Small intestine (tissue), 7 donors: ENCODE measurements around the gene SGMS1. TPM values are rescaled to one million over a fixed set of nuclear protein-coding genes. Genes with fewer than 3 reads are reported as not detected.

Source experiments
- DNase-seq, 2 donors: peaks; one replicate each; pipeline versions ENCODE4 v3.0.0 to v3.0.0-alpha.2; 2013
- FAIRE-seq: peaks from 2 replicates; lab custom pipeline; 2012; peaks lifted over from hg19 to GRCh38; lab: Jason Lieb, UNC
- H3K27ac ChIP-seq, 3 donors: one replicate each; pipeline ENCODE4 v1.5.1; 2013; ENCODE audit warnings: low read length in 2 of 3, mild to moderate bottlenecking in 2 of 3, control low read depth in 1 of 3, inconsistent platforms in 1 of 3, low read depth in 1 of 3, moderate library complexity in 1 of 3
- H3K27me3 ChIP-seq, 3 donors: one replicate each; pipeline ENCODE4 v1.6.1; 2013; ENCODE audit warnings: low read length in 3 of 3, inconsistent platforms in 1 of 3; ENCODE audit not compliant: control insufficient read depth in 3 of 3, insufficient read depth in 3 of 3
- H3K36me3 ChIP-seq, 3 donors: one replicate each; pipeline ENCODE4 v1.6.1; 2013; ENCODE audit warnings: low read length in 3 of 3, inconsistent platforms in 1 of 3, low read depth in 1 of 3, mild to moderate bottlenecking in 1 of 3, moderate library complexity in 1 of 3; ENCODE audit not compliant: control insufficient read depth in 3 of 3, insufficient read depth in 2 of 3
- H3K4me1 ChIP-seq, 3 donors: one replicate each; pipeline ENCODE4 v1.6.1; 2013; ENCODE audit warnings: low read length in 2 of 3, inconsistent platforms in 1 of 3, low read depth in 1 of 3, mild to moderate bottlenecking in 1 of 3, moderate library complexity in 1 of 3; ENCODE audit not compliant: control insufficient read depth in 3 of 3, insufficient read depth in 2 of 3
- H3K4me3 ChIP-seq, 3 donors: one replicate each; pipeline ENCODE4 v1.5.1; 2013; ENCODE audit warnings: low read length in 3 of 3, control low read depth in 1 of 3, inconsistent platforms in 1 of 3, low read depth in 1 of 3, mild to moderate bottlenecking in 1 of 3, moderate library complexity in 1 of 3
- H3K9me3 ChIP-seq, 2 donors: one replicate each; pipeline ENCODE4 v1.6.1; 2013; ENCODE audit warnings: low read depth in 1 of 2, low read length in 1 of 2; ENCODE audit not compliant: control insufficient read depth in 2 of 2, insufficient read depth in 1 of 2
- WGBS, 3 donors: extraction: QIAGEN DNeasy Blood & Tissue Kit; methylation state at CpG; one replicate each; pipeline ENCODE4 v1.1.7; 2013; 5-methylcytosine and 5-hydroxymethylcytosine counted together
- polyA plus RNA-seq, 4 donors: library from polyadenylated mRNA; stranded (reverse) in 3 of 4; unstranded in 1 of 4; fragments of 200-250 nt in 3 of 4; fragments of 120-200 nt in 1 of 4; gene quantifications; one replicate each; pipeline versions ENCODE4 v1.2.1 to v1.2.3, GENCODE V29; 2013
- donor health status: healthy with polysubstance abuse.
- donor health status: control.
- donor health status: control.
- donor health status: Bipolar disorder and iron deficiency.
- donor health status: healthy.

Gene SGMS1
- polyA plus RNA-seq, 4 donors: 7.6 to 28.2 (median 11.4) TPM

DNA sequence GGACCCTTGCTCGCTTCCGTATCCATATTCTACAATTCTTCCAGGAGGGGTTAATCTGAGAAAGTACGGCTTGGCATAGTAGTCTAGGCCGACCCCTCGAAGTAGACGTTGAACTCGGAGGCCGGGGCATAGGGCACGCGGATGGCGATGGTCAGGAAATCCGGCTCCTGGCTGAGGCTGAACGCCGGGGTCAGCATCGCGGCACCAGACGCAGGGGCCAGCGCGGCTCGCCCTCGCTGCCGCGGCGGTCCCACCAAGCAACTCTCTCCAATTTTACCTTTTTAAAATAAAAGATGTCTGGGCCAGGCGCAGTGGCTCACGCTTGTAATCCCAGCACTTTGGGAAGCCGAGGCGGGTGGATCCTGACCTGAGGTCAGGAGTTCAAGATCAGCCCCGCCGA, 7.3 kb upstream of the SGMS1 start:
- 96 to 97% (median 97%) methylated on average over 30 of the region's 30 CpGs for WGBS, 3 donors
- Histone ChIP-seq H3K4me3 (no peak overlapping the region), H3K27me3 (no peaks in the 10 kb centered on the region), H3K9me3 (no peaks in the 10 kb centered on the region), H3K27ac (no peak overlapping the region), H3K36me3 (peaks cover 0 to 4% (median 3%) of the 10 kb centered on the region in 3 donors), H3K4me1 (no peaks in the 10 kb centered on the region)
- DNase-seq (no peak), FAIRE-seq (no peak)

DNA sequence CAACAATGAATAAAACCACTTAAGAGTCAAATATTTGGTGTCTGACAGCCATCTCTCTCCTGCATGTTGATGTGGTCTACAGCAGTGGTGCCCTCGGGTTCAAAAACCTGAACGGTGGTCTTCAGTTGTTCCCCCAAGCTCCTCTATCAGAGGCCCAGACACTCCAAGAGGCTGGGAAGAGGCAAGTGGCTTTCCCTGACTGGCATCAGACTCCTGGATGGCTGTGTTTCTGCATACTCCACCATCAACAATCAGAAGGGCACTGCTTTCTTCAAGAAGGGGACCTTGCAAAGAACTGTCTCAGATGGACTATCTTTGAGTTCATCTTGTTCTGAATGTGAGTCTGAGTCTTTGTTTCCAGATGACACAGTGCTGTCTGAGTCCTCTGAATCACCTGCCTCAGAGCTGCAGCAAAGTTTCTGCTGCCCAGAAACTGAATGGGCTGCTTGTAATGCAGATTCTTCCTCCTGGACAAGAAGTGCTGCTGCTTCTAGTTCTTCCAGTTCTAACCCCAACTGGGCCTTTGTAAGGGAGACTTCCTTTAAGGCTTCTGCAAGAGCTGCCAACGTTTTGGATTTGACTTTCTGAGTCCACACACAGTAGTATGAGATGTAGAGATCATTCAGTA, 5.9 kb upstream of the SGMS1 start:
- no peak overlapping the region for H3K4me3 ChIP-seq
- FAIRE-seq (no peak), DNase-seq (no peak)
- no peaks in the 10 kb centered on the region for H3K27me3 ChIP-seq
- 60 to 73% (median 67%) methylated on average over 3 of the region's 3 CpGs for WGBS, 3 donors
- H3K9me3 ChIP-seq: no peaks in the 10 kb centered on the region
- peaks cover 0 to 2% (median 0%) of the 10 kb centered on the region in 3 donors for H3K4me1 ChIP-seq
- peaks cover 0 to 4% (median 3%) of the 10 kb centered on the region in 3 donors for H3K36me3 ChIP-seq
- no peak overlapping the region for H3K27ac ChIP-seq

- no peaks in the 10 kb centered on the region for H3K27me3 ChIP-seq
- FAIRE-seq: no peak
- WGBS, 3 donors: 84 to 92% (median 88%) methylated on average over 4 of the region's 4 CpGs
- H3K27ac ChIP-seq: no peak overlapping the region
- DNase-seq: no peak
- no peaks in the 10 kb centered on the region for H3K9me3 ChIP-seq
- H3K4me3 ChIP-seq: no peak overlapping the region
- peaks cover 0 to 2% (median 0%) of the 10 kb centered on the region in 3 donors for H3K4me1 ChIP-seq
- H3K36me3 ChIP-seq: peaks cover 0 to 4% (median 3%) of the 10 kb centered on the region in 3 donors
Observed at GRCh38 chr10:50627896-50628295, 4.1 kb upstream of the SGMS1 start.

GRCh38 chr10:50627443-50627842, 3.7 kb upstream of the SGMS1 start:
- no peak for DNase-seq
- Histone ChIP-seq H3K27ac (no peak overlapping the region), H3K9me3 (no peaks in the 10 kb centered on the region), H3K4me3 (no peak overlapping the region), H3K4me1 (peaks cover 0 to 2% (median 0%) of the 10 kb centered on the region in 3 donors), H3K27me3 (no peaks in the 10 kb centered on the region), H3K36me3 (peaks cover 0 to 4% (median 3%) of the 10 kb centered on the region in 3 donors)
- 97 to 98% (median 97%) methylated on average over 1 of the region's 1 CpG for WGBS, 3 donors
- FAIRE-seq: no peak

- no peaks in the 10 kb centered on the region for H3K9me3 ChIP-seq
- peak overlapping the region; percentile 92 to 100 (median 98) for H3K27ac ChIP-seq
- 1 to 7% (median 5%) methylated on average over 6 of the region's 6 CpGs for WGBS, 3 donors
- H3K36me3 ChIP-seq: peaks cover 0 to 4% (median 3%) of the 10 kb centered on the region in 3 donors
- peaks cover 0 to 19% (median 0%) of the 10 kb centered on the region in 3 donors for H3K4me1 ChIP-seq
- no peak for FAIRE-seq
- no peaks in the 10 kb centered on the region for H3K27me3 ChIP-seq
- H3K4me3 ChIP-seq: peak overlapping the region; percentile 68 to 87 (median 71)
- DNase-seq: peak in 1 of 2 donors; percentile 38
Observed at GRCh38 chr10:50625649-50626132, 1.9 kb upstream of the SGMS1 start.

- FAIRE-seq (no peak), DNase-seq (peak; percentile 85 to 94)
- no peaks in the 10 kb centered on the region for H3K9me3 ChIP-seq
- peak overlapping the region; percentile 68 to 87 (median 71) for H3K4me3 ChIP-seq
- peak overlapping the region; percentile 92 to 100 (median 98) for H3K27ac ChIP-seq
- 0 to 1% (median 0%) methylated on average over 43 to 58 of the region's 58 CpGs for WGBS, 3 donors
- H3K27me3 ChIP-seq: no peaks in the 10 kb centered on the region
- H3K4me1 ChIP-seq: peaks cover 0 to 19% (median 0%) of the 10 kb centered on the region in 3 donors
- peaks cover 0 to 4% (median 3%) of the 10 kb centered on the region in 3 donors for H3K36me3 ChIP-seq
Observed at GRCh38 chr10:50624866-50625501, 1.2 kb upstream of the SGMS1 start.

DNA sequence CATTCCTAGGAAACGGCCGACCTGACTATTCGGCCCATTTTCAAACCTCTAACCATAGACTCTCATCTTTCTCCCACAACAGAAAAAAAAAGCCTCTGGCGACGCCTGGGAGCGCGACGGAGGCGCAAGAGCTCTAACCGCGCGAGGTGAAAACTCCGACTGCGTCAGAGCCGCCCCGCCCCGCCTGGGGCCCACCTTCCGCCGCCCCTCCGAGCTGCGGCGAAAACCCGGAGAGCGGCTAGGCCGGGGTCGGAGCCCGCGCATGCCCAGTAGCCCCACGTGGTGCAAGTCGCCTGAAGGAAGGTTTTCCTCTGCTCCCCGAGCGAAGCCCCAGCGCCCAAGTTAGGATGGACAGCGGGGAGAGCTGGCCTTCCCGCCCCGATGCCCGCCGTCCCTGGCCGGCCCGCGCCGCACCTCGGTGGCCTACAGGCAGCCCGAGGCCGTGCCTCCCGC, 683 bp upstream of the SGMS1 start:
- Histone ChIP-seq H3K4me1 (peaks cover 0 to 19% (median 0%) of the 10 kb centered on the region in 3 donors), H3K27ac (peak overlapping the region; percentile 98 to 100 (median 98)), H3K9me3 (no peaks in the 10 kb centered on the region), H3K27me3 (no peaks in the 10 kb centered on the region), H3K4me3 (peak overlapping the region; percentile 68 to 87 (median 71)), H3K36me3 (peaks cover 0 to 1% (median 0%) of the 10 kb centered on the region in 3 donors)
- peak; percentile 95 to 99 for DNase-seq
- FAIRE-seq: no peak
- 0 to 1% (median 0%) methylated on average over 28 to 46 of the region's 46 CpGs for WGBS, 3 donors
